Left forelimb (tissue), 1 donor: ENCODE data around the gene TMEM151B.

Source experiments
- DNase-seq: peaks from one replicate; pipeline ENCODE4 v3.0.0-alpha.2; 2018; ENCODE audit warnings: low spot score

TMEM151B gene

DNA sequence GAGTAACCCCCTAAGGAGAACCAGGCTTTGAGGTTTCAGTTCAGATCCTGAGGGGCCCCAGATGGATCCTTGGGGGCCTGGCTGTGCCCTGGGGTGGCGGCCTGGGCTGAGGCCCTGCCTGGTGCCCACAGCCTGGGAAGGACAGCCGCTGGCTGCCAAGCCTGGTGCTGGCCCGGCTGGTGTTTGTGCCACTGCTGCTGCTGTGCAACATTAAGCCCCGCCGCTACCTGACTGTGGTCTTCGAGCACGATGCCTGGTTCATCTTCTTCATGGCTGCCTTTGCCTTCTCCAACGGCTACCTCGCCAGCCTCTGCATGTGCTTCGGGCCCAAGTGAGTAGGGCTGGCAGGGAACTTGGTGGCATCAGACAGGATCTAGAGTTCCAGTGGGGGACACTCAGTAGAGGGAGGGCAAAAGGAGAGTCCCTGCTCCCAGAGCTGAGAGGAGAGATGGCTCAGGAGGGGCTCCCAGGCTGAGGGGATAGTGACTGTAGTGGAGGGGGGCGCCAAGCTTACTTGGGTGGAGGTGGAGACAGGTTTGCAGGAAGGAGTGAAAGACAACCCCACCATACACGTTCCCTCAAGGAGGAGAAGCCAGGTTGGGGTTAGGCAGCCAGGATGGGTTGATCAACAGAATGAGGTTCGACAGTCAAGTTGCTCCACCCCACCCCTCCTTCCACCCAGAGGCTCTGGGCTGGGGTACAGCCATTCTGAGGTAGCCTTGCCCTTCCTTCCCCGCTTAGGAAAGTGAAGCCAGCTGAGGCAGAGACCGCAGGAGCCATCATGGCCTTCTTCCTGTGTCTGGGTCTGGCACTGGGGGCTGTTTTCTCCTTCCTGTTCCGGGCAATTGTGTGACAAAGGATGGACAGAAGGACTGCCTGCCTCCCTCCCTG is 37.3 kb upstream of the TMEM151B start:
- DNase-seq = no peak

DNA sequence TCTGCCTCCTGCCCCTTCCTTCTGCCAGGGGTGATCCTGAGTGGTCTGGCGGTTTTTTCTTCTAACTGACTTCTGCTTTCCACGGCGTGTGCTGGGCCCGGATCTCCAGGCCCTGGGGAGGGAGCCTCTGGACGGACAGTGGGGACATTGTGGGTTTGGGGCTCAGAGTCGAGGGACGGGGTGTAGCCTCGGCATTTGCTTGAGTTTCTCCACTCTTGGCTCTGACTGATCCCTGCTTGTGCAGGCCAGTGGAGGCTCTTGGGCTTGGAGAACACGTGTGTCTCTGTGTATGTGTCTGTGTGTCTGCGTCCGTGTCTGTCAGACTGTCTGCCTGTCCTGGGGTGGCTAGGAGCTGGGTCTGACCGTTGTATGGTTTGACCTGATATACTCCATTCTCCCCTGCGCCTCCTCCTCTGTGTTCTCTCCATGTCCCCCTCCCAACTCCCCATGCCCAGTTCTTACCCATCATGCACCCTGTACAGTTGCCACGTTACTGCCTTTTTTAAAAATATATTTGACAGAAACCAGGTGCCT is 36.6 kb upstream of the TMEM151B start:
- no peak for DNase-seq

DNA sequence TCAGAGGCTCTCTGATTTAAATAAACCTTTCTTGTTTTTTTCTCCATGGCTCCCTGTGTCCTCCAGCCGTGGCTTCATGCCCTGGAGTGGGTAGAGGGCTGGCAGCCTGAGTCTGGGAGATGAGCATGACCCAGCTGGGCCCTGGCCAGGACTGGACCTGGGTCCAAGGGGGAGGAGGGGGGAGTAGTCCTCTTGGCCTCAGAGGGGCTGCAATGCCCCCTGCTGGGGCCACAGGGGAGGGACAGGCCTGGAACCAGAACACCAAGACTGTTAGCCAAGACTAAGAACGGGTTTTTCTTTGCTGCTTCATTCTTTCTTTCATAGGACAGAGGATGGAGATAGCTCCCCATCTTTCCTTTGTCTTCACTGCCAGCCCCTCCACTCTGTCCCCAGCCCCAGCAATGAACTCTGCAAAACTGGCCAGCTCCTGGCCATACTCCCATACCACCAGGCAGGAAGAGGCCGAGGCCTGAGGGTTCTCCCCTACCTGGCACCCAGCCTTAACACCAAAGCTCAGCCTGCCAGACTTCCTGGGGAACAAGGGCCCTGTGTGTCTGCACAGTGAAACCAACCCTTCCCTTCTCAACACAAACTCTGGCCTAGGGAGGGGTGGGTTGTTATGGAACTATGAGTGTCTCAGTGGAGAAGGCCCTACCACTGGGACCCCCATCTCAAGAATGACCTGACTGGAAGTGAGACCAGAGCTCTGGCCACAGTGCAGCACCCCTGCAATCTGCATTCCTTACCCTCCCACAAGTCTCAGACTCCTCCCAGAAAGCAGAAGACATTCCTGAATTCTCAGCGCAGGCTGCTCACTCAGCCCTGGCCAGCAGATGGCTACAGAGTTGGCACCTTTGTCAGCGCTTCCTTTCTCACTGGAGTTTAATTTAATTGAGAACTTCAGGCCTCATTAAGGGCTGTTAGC is 35.9 kb upstream of the TMEM151B start:
- no peak for DNase-seq

DNA sequence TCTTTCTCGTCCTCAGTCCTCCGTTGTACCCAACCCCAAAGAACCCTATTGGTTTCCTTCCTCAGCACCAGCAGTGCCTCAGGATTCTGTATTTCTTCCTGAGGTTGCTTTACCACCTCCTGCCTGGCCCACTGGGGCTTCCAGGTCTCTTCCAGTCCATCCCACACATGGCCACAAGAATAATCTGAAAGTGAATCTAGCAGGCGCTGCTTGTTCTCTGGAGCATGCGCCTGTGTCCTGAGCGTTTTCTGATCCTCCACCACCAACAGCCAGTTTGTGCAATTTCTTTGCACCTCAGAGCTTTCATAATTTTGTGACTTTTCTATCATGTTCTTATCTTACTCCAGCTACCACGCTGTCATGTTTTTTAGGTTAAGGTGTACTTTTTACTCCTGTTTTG is 35.0 kb upstream of the TMEM151B start:
- no peak for DNase-seq

DNA sequence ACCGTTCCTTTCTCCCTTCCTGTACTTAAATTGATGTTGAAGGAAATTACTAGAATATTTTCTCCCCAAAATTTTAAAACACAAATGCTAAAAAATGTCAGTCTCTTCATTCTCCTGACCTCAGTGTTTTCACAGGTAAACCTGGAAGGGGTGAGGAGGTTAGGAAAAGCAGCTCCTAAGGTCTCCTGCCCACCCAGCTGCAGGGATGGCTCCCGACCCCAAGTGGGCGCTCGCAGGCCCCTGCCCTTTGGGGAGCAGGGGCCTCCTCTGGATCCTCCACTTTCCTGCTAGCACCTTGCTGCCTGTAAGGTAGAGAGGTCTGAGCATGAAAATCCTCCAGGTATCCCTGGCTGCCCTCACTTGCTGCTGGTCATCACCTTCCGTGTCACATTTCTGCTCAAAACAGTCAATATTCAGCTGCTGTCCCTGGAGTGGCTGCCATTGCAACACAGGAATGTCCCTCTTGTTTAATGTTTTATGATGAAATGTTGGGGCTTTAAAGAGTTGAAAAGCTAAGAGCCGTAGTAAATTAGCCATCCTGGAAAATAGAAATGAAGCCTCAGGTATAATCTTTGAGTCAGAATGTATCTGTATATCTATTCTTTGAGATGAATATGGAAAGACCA is 34.2 kb upstream of the TMEM151B start:
- DNase-seq = no peak

DNA sequence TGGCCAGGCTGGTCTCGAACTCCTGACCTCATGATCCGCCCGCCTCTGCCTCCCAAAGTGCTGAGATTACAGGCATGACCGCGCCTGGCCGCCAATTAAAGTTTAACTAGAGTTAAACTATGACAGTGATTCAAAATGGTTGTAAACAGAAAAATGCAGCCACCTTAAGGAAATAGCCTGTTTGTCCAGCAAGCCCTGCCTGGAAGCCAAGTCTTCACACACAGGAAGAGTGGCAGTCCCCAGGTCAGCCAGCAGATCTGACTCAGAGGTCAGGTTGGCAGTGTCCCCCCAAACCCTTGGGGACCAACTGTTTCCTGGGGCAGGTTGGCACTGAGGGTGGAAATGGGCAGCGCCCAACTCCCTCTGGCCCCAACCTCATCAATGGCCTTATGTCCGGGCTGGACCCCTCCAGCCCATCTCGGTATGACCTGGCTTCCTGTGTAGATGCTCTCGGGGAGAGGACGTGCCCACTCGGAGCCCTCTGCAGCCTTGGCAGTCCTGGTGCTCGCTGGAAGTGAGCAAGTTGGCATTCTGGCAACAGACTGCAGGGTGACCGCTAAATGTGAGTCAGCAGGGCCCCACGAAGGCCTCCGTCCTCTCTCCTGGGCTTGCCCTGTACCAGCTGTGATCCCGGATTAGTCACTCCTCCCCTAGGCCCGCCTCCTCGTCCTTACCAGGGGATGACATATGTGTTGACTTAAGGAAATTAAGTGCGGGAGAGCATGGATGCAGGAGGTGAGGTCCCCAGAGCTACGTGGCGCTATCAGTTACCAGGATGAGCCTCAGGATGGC is 33.0 kb upstream of the TMEM151B start:
- DNase-seq = no peak

DNA sequence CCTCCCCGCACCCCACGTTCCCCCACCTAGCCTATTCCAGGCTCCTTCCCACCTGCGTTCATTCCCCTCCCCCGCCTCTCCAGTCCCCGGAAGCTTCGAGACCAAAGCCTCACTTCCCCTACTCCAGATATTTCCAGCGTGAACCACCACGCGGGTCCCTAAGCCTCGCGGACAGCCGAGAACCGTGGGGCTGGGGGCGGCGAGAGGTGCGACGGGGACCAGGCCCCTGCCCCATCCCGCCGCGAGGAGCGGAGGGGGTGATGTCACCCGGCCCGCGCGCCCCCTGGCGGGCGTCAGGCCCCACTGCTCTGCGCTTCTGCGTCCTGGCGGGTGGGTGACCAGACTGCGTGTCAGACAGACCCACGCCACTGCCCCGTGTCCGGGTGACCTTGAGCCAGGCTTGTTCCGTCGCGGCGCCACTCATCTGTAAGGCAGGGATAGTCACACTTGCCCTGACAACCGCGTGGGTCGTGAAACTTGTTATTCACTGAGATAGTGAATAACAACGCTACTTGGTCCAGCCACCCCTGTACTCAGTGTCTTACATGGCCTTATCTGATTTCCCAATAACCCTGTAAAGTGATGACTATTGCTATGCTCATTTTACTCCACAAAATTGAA is 32.3 kb upstream of the TMEM151B start:
- DNase-seq = peak; percentile 89

DNA sequence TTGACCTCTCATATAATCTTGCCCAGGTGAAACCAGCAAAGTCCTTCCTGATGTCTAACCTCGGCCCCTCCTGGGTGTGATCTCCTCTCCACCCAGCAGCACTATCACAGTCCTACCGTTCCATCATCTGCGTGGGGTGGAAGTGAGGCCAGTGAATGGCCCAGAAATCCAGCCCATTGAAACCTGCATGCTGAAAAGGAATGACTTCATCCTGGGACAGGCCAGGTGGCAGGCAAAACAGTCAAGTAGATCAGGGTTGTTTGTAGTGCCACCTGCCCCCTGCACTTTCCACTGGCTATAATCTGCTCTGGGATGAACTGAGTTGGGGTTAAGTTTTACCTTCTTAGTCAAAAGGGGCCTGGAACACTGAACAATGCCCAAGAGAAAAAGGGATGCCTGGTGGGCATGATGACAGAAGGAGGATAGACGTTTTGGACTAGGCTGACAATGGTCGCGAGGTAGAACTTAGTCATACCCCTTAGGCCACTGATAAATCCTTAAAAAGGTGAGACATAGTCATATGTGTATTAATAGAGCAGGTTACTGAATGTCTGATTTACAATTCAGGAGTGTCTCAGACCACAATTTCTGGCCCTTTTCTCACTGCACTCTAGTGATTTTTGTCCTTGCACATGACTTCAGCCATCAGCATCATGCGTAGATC is 31.4 kb upstream of the TMEM151B start:
- DNase-seq = no peak

DNA sequence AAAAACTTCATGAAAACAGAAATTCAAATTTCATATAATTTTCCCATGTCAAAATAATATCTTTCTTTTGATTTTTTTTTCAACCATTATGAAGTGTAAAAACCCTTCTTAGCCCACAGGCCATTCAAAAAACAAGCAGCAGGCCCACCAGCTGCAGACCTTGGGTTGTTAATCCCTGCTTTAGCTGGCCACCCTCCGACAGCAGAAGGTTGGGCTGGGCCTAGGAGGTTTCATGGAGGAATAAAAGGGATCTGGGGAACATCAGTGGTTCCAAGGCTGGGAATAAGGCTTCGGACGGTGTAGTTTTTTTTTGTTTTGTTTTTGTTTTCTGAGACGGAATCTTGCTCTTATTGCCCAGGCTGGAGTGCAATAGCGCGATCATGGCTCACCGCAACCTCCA is 26.9 kb upstream of the TMEM151B start:
- no peak for DNase-seq

DNA sequence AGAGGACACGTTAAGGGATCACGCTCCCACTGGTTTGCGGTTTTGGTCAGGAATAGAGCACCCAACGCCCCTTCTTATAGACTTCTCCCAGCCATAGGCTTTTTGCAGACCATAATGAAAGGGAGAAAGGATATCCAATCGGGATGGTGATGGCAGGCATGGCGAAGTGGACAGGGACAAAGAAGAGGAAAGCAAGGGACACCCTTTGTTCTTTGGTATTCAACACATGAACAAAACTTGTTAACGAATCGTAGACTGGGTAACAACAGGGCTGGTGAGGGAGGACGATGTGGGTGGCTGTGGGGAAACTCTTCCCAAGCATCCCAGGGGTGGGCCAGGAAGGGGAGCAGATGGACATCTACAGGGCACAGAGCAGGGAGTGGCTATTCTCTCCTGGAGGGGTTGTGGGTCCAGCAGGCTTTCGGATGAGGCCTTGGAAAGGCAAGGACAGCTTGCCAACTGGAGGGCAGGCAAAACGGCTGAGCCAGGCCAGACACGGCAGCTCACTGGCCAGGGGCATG is 24.8 kb upstream of the TMEM151B start:
- no peak for DNase-seq

DNA sequence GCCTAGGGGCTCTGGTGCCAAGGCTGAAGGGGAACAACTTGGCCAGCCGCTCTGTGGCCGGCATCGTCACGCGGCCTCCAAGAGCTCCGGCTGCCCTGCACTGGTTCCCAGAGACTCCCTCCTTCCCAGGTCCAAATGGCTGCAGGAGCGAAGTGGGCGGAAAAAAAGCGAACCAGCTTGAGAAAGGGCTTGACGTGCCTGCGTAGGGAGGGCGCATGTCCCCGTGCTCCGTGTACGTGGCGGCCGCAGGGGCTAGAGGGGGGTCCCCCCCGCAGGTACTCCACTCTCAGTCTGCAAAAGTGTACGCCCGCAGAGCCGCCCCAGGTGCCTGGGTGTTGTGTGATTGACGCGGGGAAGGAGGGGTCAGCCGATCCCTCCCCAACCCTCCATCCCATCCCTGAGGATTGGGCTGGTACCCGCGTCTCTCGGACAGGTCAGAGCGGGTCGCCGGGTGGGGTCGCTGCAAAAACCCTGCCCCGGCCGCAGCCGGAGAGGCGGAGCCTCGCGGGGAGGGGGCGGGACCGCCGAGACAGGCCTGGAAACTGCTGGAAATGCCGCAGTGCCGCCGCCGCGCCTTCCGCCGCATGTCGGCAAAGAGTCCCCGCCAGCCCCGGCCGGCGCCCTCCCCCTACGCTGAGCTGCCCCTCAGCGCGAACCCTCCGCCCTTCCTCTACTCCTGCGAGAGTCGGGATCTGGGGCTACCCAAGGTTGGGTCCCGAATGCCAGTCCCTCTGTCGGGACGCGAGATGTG is 24.2 kb upstream of the TMEM151B start:
- peak; percentile 93 for DNase-seq

DNA sequence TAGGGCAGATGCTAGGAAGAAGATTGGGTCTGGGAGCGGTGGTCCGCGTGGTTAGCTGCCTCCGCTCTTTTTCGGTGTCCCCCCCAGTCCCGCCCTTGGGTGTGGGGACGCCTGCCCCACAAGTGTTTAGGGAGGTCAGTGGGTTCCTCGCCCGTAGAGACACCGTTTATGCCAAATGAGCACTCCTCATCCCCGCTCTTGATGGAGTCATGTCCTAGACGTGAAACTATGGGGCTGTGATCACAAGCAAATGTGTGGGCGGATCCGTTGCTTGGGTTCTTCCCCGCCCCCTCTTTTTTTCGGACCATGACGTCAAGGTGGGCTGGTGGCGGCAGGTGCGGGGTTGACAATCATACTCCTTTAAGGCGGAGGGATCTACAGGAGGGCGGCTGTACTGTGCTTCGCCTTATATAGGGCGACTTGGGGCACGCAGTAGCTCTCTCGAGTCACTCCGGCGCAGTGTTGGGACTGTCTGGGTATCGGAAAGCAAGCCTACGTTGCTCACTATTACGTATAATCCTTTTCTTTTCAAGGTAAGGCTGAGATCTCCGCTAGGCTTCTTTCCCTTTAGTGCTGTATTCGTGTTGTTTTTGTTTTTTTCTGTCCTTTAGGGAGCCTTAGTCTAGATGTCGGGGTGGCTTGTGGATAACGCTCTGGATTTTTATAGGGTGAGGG is 23.4 kb upstream of the TMEM151B start, which contains the start of gene HSP90AB1:
HSP90AB1 (plus strand) TSS at position 439 of the 675 bp plus-strand sequence. CDS start 1,529 bp downstream, outside the sequence.
- peak; percentile 93 for DNase-seq

DNA sequence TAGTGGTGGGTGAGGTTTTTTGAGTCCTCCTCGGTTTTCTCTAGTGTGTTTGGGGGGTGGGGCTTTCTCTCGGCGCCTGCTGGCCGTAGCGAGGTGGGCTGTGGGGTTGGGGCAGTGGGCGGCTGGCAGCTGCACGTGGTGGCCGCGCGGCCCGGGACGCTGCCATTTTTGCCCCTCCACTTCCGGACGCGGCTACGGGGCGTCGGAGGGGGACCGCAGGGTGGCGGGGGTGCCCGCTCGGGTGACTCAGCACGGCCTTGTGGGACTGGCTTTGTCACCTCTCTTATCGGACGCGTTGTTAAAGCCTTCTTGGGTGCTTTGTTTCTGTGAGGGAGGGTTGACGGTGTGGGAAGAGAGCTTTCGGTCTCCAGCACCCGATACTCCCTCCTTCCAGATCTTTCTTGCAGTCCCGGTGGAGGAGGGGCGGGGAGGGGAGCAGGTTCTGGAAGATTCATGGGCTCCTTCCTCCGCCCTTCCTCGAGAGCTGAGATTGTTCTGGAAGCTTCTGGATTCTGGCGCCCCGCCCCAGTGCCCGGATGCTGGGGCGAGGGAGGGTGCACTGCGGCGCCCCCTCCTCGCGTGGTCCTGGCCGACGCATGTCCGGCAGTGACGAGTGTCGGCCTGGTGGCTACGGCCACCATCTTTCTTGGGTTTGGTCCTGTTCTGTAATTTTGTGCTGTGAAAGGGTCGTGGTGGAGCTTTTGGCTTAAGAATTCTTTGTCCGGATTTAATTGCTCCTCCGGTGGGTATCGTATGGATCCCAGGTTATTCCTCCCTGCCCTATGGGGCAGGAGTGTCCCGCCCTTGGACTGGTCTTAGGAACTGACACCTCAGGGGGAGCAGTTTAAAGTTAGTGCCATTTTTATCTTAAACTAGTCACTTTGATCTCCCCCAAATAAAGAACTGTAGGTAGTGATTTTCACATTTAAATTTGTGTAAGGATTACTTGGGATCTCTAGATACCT is 22.6 kb upstream of the TMEM151B start:
- peak; percentile 80 for DNase-seq

DNA sequence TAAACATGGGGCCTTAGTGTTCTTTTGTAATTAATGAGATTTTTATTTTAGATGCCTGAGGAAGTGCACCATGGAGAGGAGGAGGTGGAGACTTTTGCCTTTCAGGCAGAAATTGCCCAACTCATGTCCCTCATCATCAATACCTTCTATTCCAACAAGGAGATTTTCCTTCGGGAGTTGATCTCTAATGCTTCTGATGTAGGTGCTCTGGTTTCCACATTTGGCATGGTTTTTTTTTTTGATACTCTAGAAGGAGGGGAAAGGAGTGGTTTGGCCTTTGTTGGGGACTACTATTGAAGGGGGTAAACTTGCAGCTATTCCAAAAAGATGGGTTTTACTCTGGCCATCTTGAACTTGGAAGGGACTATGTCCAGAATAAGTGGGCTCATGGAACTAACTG is 21.7 kb upstream of the TMEM151B start:
- no peak for DNase-seq

DNA sequence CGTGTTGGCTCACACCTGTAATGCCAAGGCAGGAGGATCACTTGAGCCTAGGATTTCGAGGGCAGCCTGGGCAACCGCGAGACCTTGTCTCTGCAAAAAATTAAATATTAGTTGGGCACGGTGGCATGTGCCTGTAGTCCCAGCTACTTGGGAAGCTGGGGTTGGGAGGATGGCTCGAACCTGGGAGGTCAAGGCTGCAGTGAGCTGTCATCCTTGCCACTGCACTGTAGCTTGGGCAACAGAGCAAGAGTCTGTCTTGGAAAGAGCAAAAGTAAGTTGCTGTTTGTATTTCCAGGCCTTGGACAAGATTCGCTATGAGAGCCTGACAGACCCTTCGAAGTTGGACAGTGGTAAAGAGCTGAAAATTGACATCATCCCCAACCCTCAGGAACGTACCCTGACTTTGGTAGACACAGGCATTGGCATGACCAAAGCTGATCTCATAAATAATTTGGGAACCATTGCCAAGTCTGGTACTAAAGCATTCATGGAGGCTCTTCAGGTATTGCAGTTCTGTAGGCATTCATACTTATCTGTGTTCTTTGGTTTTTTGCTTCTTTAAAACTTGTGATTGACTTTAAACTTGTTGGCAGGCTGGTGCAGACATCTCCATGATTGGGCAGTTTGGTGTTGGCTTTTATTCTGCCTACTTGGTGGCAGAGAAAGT is 21.0 kb upstream of the TMEM151B start:
- DNase-seq = no peak

DNA sequence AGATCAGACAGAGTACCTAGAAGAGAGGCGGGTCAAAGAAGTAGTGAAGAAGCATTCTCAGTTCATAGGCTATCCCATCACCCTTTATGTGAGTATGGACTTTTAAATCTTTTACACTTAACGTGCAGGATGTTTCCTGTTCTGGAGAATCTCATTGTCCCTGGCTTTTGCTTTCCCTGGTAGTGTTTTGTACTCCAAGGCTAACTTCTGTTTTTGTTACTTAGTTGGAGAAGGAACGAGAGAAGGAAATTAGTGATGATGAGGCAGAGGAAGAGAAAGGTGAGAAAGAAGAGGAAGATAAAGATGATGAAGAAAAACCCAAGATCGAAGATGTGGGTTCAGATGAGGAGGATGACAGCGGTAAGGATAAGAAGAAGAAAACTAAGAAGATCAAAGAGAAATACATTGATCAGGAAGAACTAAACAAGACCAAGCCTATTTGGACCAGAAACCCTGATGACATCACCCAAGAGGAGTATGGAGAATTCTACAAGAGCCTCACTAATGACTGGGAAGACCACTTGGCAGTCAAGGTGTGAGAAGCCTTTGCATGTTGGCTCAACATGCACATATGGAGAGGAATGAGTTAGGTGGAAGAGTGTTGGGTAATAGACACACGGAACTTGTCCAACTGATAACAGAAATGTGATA is 20.1 kb upstream of the TMEM151B start:
- DNase-seq = no peak
